GM20000 (cell line): ENCODE measurements around the gene TCERG1L.

Source experiments
- DNase-seq: peaks from one replicate; pipeline ENCODE4 v3.0.0; 2012; ENCODE audit warnings: low spot score
- CTCF ChIP-seq: IDR thresholded peaks from 2 replicates; pipeline ENCODE4 v1.5.1; 2012; ENCODE audit warnings: mild to moderate bottlenecking, control low read depth; ENCODE audit errors: extremely low read depth, missing control alignments

The TCERG1L gene

GRCh38 chr10:131150126-131150525 lies 161.4 kb downstream of the TCERG1L start:
- DNase-seq = no peak
- TF ChIP-seq CTCF = no peak

GRCh38 chr10:131149586-131149985 lies 161.9 kb downstream of the TCERG1L start:
- no peak for DNase-seq
- TF ChIP-seq CTCF = no peak

DNA sequence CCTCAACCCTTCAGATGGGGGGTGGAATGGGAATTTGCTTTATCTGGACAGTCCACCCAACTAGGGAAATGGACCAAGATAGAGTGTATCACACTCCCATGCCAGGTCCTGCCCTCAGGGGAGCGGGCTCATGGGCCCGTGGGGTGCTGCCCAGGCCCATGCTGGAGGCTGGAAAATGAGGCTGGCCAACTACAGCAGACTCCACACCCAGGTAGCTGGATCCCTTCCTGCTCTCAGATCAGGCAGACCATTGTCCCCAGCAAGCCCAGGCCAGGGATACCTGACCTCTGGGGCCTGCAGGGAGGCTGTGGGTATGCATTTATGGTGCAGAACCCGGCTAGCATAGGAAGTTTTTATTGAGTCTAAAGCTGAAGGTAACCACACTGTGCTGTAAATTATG lies 162.4 kb downstream of the TCERG1L start:
- no peak for DNase-seq
- TF ChIP-seq CTCF = no peak

DNA sequence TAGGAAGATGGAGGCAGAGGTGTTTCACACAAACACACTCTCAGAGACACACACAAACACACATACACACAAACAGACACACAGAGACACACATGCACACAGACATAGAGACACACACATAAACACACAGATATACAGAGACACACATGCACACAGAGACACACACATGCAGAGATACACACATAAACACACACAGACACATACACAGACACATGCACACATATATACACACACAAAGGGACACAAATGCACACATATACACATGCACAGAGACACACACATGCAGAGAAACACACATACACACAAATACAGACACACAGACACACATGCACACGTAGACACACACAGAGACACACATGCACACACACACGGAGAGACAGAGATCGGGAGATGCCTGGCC lies 163.3 kb downstream of the TCERG1L start:
- TF ChIP-seq CTCF = no peak
- no peak for DNase-seq

DNA sequence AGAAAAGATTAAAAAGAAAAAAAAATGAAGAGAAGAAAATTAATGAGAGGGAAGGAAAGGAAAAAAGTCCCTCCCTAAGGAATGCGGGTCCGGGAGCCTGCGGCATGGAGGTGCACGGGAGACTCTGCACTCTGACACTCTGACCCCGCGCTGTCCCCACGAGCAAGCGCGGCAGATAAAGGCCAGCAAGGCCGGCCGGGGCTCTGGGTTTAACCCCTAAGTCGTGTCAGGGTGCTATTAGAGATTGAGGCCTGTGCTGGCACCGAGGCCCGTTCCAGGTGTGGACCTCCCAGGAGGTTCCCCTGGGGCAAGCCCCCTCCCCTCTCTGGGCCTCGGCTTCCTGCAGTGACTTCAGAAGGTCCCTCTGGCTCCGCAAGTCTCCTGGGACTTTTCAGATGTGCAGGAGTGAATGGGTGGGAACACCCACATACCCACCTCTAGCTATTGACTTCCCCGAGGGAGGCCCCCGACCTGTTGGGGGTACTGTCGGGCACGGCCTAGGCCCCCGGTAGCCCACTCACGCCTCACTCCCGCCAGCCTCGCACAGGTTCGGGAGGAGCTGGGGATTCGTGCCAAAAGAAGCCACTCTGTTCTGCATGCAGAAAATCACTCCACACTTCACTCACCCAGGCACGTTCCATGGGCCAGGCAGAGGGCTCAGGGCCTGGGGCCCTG lies 164.1 kb downstream of the TCERG1L start:
- DNase-seq = no peak
- TF ChIP-seq CTCF = no peak

- no peak for TF ChIP-seq CTCF
- no peak for DNase-seq
These were observed 164.7 kb downstream of the TCERG1L start for GRCh38 chr10:131146790-131147189.

GRCh38 chr10:131145756-131146155 lies 165.8 kb downstream of the TCERG1L start:
- no peak for TF ChIP-seq CTCF
- no peak for DNase-seq
